GM12878 (cell line): ENCODE measurements around the gene PRCP. TPM values are rescaled to one million over a fixed set of nuclear protein-coding genes. Genes with fewer than 3 reads are reported as not detected.

ENCODE experiments used
- CBFB ChIP-seq: IDR thresholded peaks from 2 replicates; pipeline ENCODE4 v1.6.1; 2016; ENCODE audit warnings: antibody characterized with exemption, low read depth
- NR2F1 ChIP-seq: fragments of 450-650 bp; conservative IDR thresholded peaks from 2 replicates; pipeline ENCODE4 v1.6.1; 2017; ENCODE audit warnings: mild to moderate bottlenecking
- PKNOX1 ChIP-seq: fragments of 450-650 bp; IDR thresholded peaks from 2 replicates; pipeline ENCODE4 v1.6.1; 2016; ENCODE audit warnings: mild to moderate bottlenecking
- REST ChIP-seq: IDR thresholded peaks from 2 replicates; pipeline ENCODE4 v1.6.1; 2012; ENCODE audit warnings: mild to moderate bottlenecking, low read depth, low read length
- polyA plus RNA-seq, 11 experiments: library from polyadenylated mRNA; depleted of rRNA in 4 of 11; unstranded in 6 of 11; stranded (reverse) in 5 of 11; fragments of >200 nt; fragmentation: Nextera tagmentation in 4 of 11; fragmentation: Illumina TruSeq in 1 of 11; extraction: Ambion mirVana in 4 of 11; extraction: Trizol in 1 of 11; gene quantifications; 1 replicate in 1 of 11; 2 replicates in 10 of 11; pipeline versions ENCODE4 v1.2.1 to v1.2.3, GENCODE V29; 2011 to 2016; ENCODE audit warnings: inconsistent platforms in 2 of 11, missing spikeins in 2 of 11, low read depth in 1 of 11
- total RNA-seq, 4 experiments: library from RNA; depleted of rRNA in 3 of 4; stranded (reverse); fragments of >200 nt in 3 of 4; fragmentation: Illumina TruSeq in 1 of 4; extraction: Trizol in 1 of 4; gene quantifications; 2 replicates each; pipeline versions ENCODE4 v1.2.1 to v1.2.3, GENCODE V29; 2013 to 2021
- TF ChIP-seq, protein P1 (sequence below): fragments of 450-650 bp; formaldehyde crosslinking; IDR thresholded peaks from 2 replicates; pipeline ENCODE4 v1.4.0; 2022; ENCODE audit warnings: mild to moderate bottlenecking, moderate library complexity
- TF ChIP-seq, protein P2 (sequence below): fragments of 450-650 bp; IDR thresholded peaks from 2 replicates; pipeline ENCODE4 v1.6.1; 2017; ENCODE audit warnings: antibody characterized with exemption, mild to moderate bottlenecking, moderate library complexity

Gene PRCP
- total and polyA plus RNA-seq, 10 of the 15 experiments (the other 5 are each of a cell fraction or from before 2014, with no cell fraction given), result 14.9 to 43.6 (median 20.0) TPM

GRCh38 chr11:82908311-82908710 lies 8.1 kb upstream of the PRCP start (continued):
- TF ChIP-seq, protein P1, sequence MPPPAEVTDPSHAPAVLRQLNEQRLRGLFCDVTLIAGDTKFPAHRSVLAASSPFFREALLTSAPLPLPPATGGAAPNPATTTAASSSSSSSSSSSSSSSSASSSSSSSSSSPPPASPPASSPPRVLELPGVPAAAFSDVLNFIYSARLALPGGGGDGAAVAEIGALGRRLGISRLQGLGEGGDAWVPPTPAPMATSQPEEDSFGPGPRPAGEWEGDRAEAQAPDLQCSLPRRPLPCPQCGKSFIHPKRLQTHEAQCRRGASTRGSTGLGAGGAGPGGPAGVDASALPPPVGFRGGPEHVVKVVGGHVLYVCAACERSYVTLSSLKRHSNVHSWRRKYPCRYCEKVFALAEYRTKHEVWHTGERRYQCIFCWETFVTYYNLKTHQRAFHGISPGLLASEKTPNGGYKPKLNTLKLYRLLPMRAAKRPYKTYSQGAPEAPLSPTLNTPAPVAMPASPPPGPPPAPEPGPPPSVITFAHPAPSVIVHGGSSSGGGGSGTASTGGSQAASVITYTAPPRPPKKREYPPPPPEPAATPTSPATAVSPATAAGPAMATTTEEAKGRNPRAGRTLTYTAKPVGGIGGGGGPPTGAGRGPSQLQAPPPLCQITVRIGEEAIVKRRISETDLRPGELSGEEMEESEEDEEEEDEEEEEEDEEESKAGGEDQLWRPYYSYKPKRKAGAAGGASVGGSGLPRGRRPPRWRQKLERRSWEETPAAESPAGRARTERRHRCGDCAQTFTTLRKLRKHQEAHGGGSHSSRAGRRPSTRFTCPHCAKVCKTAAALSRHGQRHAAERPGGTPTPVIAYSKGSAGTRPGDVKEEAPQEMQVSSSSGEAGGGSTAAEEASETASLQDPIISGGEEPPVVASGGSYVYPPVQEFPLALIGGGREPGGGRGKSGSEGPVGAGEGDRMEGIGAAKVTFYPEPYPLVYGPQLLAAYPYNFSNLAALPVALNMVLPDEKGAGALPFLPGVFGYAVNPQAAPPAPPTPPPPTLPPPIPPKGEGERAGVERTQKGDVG (CRISPR knock-in tag), result no peak
- TF ChIP-seq PKNOX1 (no peak), REST (no peak), CBFB (no peak), NR2F1 (no peak)
- TF ChIP-seq, protein P2, sequence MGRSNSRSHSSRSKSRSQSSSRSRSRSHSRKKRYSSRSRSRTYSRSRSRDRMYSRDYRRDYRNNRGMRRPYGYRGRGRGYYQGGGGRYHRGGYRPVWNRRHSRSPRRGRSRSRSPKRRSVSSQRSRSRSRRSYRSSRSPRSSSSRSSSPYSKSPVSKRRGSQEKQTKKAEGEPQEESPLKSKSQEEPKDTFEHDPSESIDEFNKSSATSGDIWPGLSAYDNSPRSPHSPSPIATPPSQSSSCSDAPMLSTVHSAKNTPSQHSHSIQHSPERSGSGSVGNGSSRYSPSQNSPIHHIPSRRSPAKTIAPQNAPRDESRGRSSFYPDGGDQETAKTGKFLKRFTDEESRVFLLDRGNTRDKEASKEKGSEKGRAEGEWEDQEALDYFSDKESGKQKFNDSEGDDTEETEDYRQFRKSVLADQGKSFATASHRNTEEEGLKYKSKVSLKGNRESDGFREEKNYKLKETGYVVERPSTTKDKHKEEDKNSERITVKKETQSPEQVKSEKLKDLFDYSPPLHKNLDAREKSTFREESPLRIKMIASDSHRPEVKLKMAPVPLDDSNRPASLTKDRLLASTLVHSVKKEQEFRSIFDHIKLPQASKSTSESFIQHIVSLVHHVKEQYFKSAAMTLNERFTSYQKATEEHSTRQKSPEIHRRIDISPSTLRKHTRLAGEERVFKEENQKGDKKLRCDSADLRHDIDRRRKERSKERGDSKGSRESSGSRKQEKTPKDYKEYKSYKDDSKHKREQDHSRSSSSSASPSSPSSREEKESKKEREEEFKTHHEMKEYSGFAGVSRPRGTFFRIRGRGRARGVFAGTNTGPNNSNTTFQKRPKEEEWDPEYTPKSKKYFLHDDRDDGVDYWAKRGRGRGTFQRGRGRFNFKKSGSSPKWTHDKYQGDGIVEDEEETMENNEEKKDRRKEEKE, result no peak
